Activated naive CD8-positive, alpha-beta T cell treated with anti-CD3 and anti-CD28 coated beads, Interleukin-2, amount 10 ng/mL, durations not matched to agents 7 days and 5 days (primary cell): Measurements from ENCODE around the gene CIART. TPM values are rescaled to one million over a fixed set of nuclear protein-coding genes. Genes with fewer than 3 reads are reported as not detected.
"Not testable (repeated sequence)": the region's sequence is repeated elsewhere in the genome, so short reads cannot be mapped to it uniquely, and the experiment has no call there.

Experiments used
- ATAC-seq: fragments of 150-1000 bp; cut with Tn5 transposase; one replicate; pipeline ENCODE4 v1.10.0; 2021; ENCODE audit warnings: low read depth, moderate library complexity
- POLR2A ChIA-PET: fragments of 350-600 bp; sonication (Branson Sonifier 250); formaldehyde crosslinking; loops from one replicate; lab custom pipeline; 2021; ENCODE audit warnings: antibody characterized with exemption; lab: Charles Lee
- DNase-seq: peaks from one replicate; pipeline ENCODE4 v3.0.0; 2021
- H3K27ac Mint-ChIP-seq: one replicate; pipeline ENCODE4 v1.8.0; 2022; ENCODE audit warnings: mild to moderate bottlenecking, mixed read lengths
- H3K27me3 Mint-ChIP-seq: one replicate; pipeline ENCODE4 v1.8.0; 2022; ENCODE audit warnings: mild to moderate bottlenecking, moderate library complexity, mixed read lengths
- H3K36me3 Mint-ChIP-seq: one replicate; pipeline ENCODE4 v1.8.0; 2021; ENCODE audit warnings: mild to moderate bottlenecking, mixed read lengths
- H3K4me1 Mint-ChIP-seq: one replicate; pipeline ENCODE4 v1.8.0; 2021; ENCODE audit warnings: mixed read lengths
- H3K4me3 Mint-ChIP-seq: one replicate; pipeline ENCODE4 v1.8.0; 2022; ENCODE audit warnings: mild to moderate bottlenecking, moderate library complexity, mixed read lengths
- H3K9me3 Mint-ChIP-seq: one replicate; pipeline ENCODE4 v1.8.0; 2021; ENCODE audit warnings: mixed read lengths
- total RNA-seq, 2 experiments: library from RNA; stranded (reverse); gene quantifications; one replicate each; pipeline ENCODE4 v1.2.3, GENCODE V29; 2021

Gene CIART, protein sequence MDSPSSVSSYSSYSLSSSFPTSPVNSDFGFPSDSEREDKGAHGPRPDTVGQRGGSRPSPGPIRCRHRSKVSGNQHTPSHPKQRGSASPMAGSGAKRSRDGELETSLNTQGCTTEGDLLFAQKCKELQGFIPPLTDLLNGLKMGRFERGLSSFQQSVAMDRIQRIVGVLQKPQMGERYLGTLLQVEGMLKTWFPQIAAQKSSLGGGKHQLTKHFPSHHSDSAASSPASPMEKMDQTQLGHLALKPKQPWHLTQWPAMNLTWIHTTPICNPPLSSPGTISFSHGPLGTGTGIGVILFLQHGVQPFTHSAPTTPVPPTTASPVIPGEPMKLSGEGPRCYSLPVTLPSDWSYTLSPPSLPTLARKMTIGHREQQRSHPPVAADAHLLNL
- 1 to 10 TPM in 1 of 2 experiments, under 1 TPM in 1; 0.91 to 1.7 TPM for total RNA-seq

- H3K9me3 Mint-ChIP-seq: no peaks in the 10 kb centered on the region
- peak; percentile 96 for ATAC-seq
Observed at GRCh38 chr1:150281758-150282557, at the start of gene CIART. TSS of gene CIART (plus strand) at chr1:150282554. CDS start at chr1:150283268, 714 bp downstream.

GRCh38 chr1:150232921-150233320 is 49.4 kb upstream of the CIART start:
- peaks cover 25% of the 10 kb centered on the region for H3K4me1 Mint-ChIP-seq
- not testable (repeated sequence) for ATAC-seq, H3K27me3 Mint-ChIP-seq, DNase-seq, H3K9me3 Mint-ChIP-seq, H3K4me3 Mint-ChIP-seq
- H3K27ac Mint-ChIP-seq: peak overlapping the region; percentile 97
- POLR2A ChIA-PET: interaction anchor here (1.2 to 3.9 kb wide), 7 partner anchors 10 to 345 kb away, joined by 3 to 30 read pairs (median 9); partner anchors contain the start of genes APH1A and TARS2
- H3K36me3 Mint-ChIP-seq: peaks cover 13% of the 10 kb centered on the region

More at GRCh38 chr1:150281758-150282557, at the start of gene CIART:
- Mint-ChIP-seq H3K4me3 (peak within 1 kb of the TSS; percentile 89), H3K27ac (peak within 1 kb of the TSS; percentile 90), H3K27me3 (peaks cover 3% of the 10 kb centered on the region), H3K36me3 (peaks cover 2% of the 10 kb centered on the region), H3K4me1 (peaks cover 22% of the 10 kb centered on the region)
- peak; percentile 66 for DNase-seq
- POLR2A ChIA-PET: interaction anchor here (0.7 to 1.8 kb wide), 6 partner anchors 10 to 82 kb away, joined by 3 to 9 read pairs (median 4); partner anchors contain the start of genes APH1A, C1orf54 and RPRD2

DNA sequence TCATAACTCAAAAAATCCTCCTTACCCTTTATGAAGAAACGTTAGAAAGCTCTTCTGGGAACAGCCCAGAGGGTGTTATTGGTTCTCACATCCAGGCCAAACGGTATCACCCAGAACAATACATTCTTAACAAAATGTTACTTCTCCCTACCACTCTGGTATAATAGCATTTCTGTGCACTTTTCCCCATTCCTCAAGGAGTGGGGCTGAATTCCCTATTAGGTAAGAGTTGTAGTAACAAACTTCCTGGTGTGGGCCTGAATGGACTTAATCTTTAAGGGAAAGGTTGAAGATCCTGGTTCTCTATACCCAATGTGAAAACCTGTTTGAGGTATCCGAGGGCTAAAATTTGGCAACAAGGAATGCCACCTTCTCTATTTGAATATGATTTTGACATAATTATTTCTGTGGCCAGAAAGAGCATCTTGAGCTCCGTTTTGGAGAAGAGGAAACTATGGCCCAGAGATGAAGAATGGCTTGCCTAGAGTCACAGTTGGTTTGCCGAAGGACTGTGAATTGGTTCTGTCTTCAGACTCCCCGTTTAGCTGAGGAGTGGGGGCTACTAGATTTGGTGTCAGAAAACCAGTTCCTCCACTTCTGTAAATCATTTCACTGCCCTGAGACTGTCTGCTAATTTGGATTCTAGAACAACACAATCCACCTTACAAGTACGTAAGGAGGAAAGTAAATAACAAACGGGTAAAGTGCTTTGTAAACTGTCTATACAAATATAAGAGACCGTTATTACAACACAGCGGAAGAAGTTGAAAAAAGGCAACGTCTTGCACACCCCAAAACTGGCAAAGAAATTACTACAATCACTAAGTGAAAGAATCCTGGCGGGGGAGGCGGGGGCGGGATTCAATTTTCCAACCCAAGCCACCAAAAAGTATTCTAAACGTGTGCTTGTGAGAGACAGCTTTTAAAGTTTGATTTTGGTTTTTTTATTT is 48.7 kb upstream of the CIART start:
- Mint-ChIP-seq H3K36me3 (peaks cover 13% of the 10 kb centered on the region), H3K27me3 (no peaks in the 10 kb centered on the region), H3K4me3 (no peak overlapping the region), H3K4me1 (peaks cover 25% of the 10 kb centered on the region), H3K9me3 (no peaks in the 10 kb centered on the region), H3K27ac (peak overlapping the region; percentile 97)
- ATAC-seq (no peak), DNase-seq (no peak)
- POLR2A ChIA-PET: interaction anchor here (0.6 to 3.9 kb wide), 17 partner anchors 11 to 352 kb away, joined by 3 to 30 read pairs (median 5); partner anchors contain the start of genes APH1A, MCL1, PLEKHO1 and TARS2

- no peak for DNase-seq
- Mint-ChIP-seq H3K9me3 (no peaks in the 10 kb centered on the region), H3K36me3 (peaks cover 8% of the 10 kb centered on the region), H3K4me1 (peaks cover 22% of the 10 kb centered on the region), H3K4me3 (no peak overlapping the region), H3K27ac (peak overlapping the region; percentile 97), H3K27me3 (no peaks in the 10 kb centered on the region)
- no peak for ATAC-seq
- POLR2A ChIA-PET: interaction anchor here (0.6 to 3.9 kb wide), 20 partner anchors 12 to 351 kb away, joined by 3 to 30 read pairs (median 4); partner anchors contain the start of genes APH1A, MCL1, PLEKHO1 and TARS2
Observed at GRCh38 chr1:150234309-150234565, 48.1 kb upstream of the CIART start.

DNA sequence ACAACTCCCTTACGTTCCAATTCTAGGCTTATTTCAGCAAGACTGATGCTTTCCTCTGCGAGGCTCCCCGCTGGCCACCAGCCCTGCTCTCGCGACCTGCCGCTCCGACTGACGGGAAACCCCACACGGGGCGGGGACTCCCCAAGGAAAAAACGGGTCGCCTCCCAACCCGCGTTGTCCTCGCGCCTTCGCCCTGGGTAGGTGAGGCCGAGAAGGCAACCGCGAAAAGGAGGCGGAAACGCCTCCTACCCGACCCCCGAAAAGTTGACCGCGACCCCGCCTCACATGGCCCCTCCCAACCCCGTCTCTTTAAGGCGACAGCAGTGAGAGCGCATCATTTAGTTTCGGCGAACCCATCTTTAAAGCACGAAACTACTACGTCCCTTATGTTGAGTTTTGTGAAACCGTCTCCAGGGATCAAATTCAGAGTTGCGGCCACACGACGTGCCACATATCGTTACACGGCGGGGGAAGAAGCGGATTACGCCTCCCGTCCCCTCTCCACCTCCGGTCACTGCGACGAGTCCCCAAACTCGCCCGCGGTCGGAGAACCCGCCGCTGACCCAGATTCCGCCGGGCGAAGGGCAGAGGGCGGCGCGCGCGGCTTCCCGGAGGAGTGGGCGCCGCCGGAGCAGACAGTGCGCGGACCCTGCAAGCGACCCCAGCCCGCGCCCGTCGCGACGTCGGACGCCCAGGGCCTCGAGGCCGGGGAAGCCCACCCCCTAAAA is 47.6 kb upstream of the CIART start:
- ATAC-seq (peak; percentile 57), DNase-seq (peak; percentile 90)
- H3K36me3 Mint-ChIP-seq: peaks cover 8% of the 10 kb centered on the region
- H3K4me1 Mint-ChIP-seq: peaks cover 22% of the 10 kb centered on the region
- peak overlapping the region; percentile 97 for H3K27ac Mint-ChIP-seq
- no peaks in the 10 kb centered on the region for H3K27me3 Mint-ChIP-seq
- H3K9me3 Mint-ChIP-seq: no peaks in the 10 kb centered on the region
- no peak overlapping the region for H3K4me3 Mint-ChIP-seq
- POLR2A ChIA-PET: interaction anchor here (0.6 to 3.9 kb wide), 19 partner anchors 21 to 351 kb away, joined by 3 to 30 read pairs (median 4); partner anchors contain the start of genes APH1A, CIART, MCL1 and PLEKHO1

DNA sequence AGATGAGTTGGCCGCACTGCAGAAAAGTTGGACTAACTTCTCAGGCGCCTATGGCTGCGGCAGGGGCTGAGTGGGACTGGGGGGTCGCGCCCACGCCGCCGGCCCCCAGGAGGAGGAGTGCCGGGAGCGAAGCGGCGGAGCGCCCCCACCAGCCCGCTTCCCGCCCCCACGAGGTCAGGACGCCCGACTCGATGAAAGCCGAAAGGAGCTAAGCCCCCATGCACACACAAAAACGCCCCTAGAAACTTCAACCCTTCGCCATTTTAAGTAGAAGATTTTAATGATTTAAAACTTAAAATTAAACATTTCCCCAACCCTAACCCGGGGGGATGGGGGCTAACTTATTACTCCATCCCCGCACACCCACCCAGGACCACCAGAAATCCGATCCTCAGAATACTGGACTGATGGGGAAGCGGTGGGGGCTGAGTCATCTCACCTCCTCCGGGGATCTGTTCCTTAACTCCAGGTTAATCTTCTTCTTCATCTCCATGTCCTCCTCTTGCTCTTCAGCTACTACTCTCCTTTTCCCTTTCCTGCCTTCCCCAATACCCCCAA is 47.0 kb upstream of the CIART start:
- no peaks in the 10 kb centered on the region for H3K27me3 Mint-ChIP-seq
- no peak overlapping the region for H3K4me3 Mint-ChIP-seq
- no peak overlapping the region for H3K27ac Mint-ChIP-seq
- POLR2A ChIA-PET: interaction anchor here (0.6 to 3.9 kb wide), 11 partner anchors 12 to 954 kb away, joined by 3 to 30 read pairs (median 4); partner anchors contain the start of genes CIART, PLEKHO1, RPRD2 and VPS72
- peaks cover 5% of the 10 kb centered on the region for H3K36me3 Mint-ChIP-seq
- DNase-seq: peak; percentile 63
- no peak for ATAC-seq
- H3K4me1 Mint-ChIP-seq: peaks cover 22% of the 10 kb centered on the region
- H3K9me3 Mint-ChIP-seq: no peaks in the 10 kb centered on the region

- peak; percentile 84 for ATAC-seq
- DNase-seq: peak; percentile 87
- Mint-ChIP-seq H3K36me3 (peaks cover 2% of the 10 kb centered on the region), H3K27ac (peak within 1 kb of the TSS; percentile 97), H3K4me3 (no peak within 1 kb of the TSS), H3K9me3 (no peaks in the 10 kb centered on the region), H3K4me1 (peaks cover 24% of the 10 kb centered on the region), H3K27me3 (peaks cover 3% of the 10 kb centered on the region)
- POLR2A ChIA-PET: interaction anchor here (0.6 to 3.9 kb wide), 14 partner anchors 13 to 954 kb away, joined by 3 to 30 read pairs (median 4); partner anchors contain the start of genes CIART, PLEKHO1, RPRD2 and VPS72
Observed at GRCh38 chr1:150235852-150236613, 46.3 kb upstream of the CIART start, which contains the start of gene ANP32E. TSS of gene ANP32E (minus strand) at chr1:150236112. CDS start at chr1:150235786, 326 bp downstream.

DNA sequence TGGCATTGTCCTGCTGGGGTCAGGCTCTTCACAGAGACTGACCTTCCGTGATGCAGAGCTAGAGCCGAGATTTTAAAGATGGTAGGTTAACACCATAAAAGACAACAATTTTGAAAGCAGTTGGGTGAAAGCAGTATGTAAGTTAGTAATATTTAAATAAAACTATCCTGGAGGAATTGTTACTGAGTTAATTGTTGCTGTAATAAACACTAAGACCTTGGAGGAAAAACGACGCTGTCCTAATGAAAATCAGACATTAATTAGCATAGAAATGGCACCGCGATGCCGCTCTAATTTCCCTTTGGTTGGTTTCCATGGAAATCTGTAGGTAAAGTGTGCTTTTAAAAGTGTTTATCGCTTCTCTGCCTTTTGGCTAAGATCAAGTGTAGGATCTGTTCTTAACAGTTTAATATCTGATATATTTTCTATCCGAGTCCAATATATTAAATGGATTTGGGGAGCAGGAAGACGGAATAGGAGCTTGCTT is 45.7 kb upstream of the CIART start:
- peaks cover 24% of the 10 kb centered on the region for H3K4me1 Mint-ChIP-seq
- H3K4me3 Mint-ChIP-seq: no peak overlapping the region
- ATAC-seq: no peak
- H3K9me3 Mint-ChIP-seq: no peaks in the 10 kb centered on the region
- H3K36me3 Mint-ChIP-seq: no peaks in the 10 kb centered on the region
- no peak overlapping the region for H3K27ac Mint-ChIP-seq
- POLR2A ChIA-PET: interaction anchor here (0.5 to 2.6 kb wide), 6 partner anchors 9 to 642 kb away, joined by 3 to 9 read pairs (median 3); partner anchors contain the start of gene RPRD2
- peaks cover 3% of the 10 kb centered on the region for H3K27me3 Mint-ChIP-seq
- no peak for DNase-seq

- peaks cover 24% of the 10 kb centered on the region for H3K4me1 Mint-ChIP-seq
- H3K36me3 Mint-ChIP-seq, DNase-seq, H3K27me3 Mint-ChIP-seq, H3K4me3 Mint-ChIP-seq, H3K27ac Mint-ChIP-seq, ATAC-seq, H3K9me3 Mint-ChIP-seq: not testable (repeated sequence)
- POLR2A ChIA-PET: interaction anchor here (1.0 to 2.6 kb wide), 3 partner anchors 17 to 325 kb away, joined by 3 to 9 read pairs (median 3); partner anchors contain the start of gene RPRD2
Observed at GRCh38 chr1:150237176-150237575, 45.2 kb upstream of the CIART start.

DNA sequence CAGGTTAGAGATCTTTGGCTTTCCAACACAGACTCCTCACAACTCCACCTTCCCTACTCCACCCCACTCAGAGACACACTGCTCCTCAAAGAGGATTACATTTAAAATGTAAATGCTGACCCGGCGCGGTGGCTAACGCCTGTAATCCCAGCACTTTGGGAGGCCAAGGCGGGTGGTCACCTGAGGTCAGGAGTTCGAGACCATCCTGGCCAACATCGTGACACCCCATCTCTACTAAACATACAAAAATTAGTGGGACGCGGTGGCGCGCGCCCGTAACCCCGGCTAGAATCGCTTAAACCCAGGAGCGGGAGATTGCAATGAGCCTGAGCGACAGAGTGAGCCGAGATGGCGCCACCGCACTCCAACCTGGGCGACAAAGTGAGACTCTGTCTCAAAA is 44.6 kb upstream of the CIART start:
- peaks cover 4% of the 10 kb centered on the region for H3K27me3 Mint-ChIP-seq
- POLR2A ChIA-PET: no interaction called here
- no peaks in the 10 kb centered on the region for H3K9me3 Mint-ChIP-seq
- peak overlapping the region; percentile 20 for H3K4me3 Mint-ChIP-seq
- peak overlapping the region; percentile 20 for H3K27ac Mint-ChIP-seq
- ATAC-seq (no peak), DNase-seq (no peak)
- H3K4me1 Mint-ChIP-seq: peaks cover 27% of the 10 kb centered on the region
- H3K36me3 Mint-ChIP-seq: no peaks in the 10 kb centered on the region
